Activated CD4-positive, alpha-beta T cell treated with anti-CD3 and anti-CD28 coated beads, Interleukin-2, amount 10 ng/mL, durations not matched to agents 24 days and 14 days (primary cell): ENCODE data around the gene SLC27A4. TPM values are rescaled to one million over a fixed set of nuclear protein-coding genes. Genes with fewer than 3 reads are reported as not detected.

Experiments used
- DNase-seq: peaks from one replicate; pipeline ENCODE4 v3.0.0; 2022
- H3K27ac Mint-ChIP-seq: one replicate; pipeline ENCODE4 v1.8.0; 2022; ENCODE audit warnings: mild to moderate bottlenecking, mixed read lengths
- H3K27me3 Mint-ChIP-seq: one replicate; pipeline ENCODE4 v1.8.0; 2022; ENCODE audit warnings: mixed read lengths
- H3K36me3 Mint-ChIP-seq: one replicate; pipeline ENCODE4 v1.8.0; 2022; ENCODE audit warnings: low read depth, mild to moderate bottlenecking, mixed read lengths
- H3K4me1 Mint-ChIP-seq: one replicate; pipeline ENCODE4 v1.8.0; 2021; ENCODE audit warnings: mixed read lengths
- H3K4me3 Mint-ChIP-seq: one replicate; pipeline ENCODE4 v1.8.0; 2022; ENCODE audit warnings: mild to moderate bottlenecking, moderate library complexity, mixed read lengths
- H3K9me3 Mint-ChIP-seq: one replicate; pipeline ENCODE4 v1.8.0; 2021; ENCODE audit warnings: mixed read lengths
- intact Hi-C: fragments of 100-400 bp; cut with micrococcal nuclease; formaldehyde crosslinking; loops from one replicate; pipeline ENCODE4 v1.15.1; 2023
- total RNA-seq: library from RNA; stranded (reverse); gene quantifications from 2 replicates; pipeline ENCODE4 v1.2.3, GENCODE V29; 2022

Gene SLC27A4
- total RNA-seq, 1 donor from 2014 or later = 37.0 TPM

DNA sequence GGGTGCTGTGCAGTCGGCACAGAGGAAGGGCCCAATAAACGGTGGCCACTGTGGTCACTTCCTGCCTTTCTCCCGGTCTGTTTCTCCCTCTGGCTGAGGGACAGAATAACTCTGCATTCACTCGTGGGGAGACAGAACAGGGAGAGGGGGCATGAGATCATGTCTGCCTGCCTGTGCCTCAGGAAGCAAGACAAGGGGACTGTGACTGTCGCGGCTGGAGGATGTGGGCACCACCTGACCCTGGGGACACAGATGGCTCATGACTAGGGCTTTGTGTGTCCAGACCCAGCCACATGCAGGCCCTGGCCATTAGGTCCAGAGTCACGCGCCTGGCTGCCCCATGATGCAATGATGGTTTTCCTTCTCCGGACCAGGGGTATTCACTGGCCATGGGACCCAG is 23.9 kb upstream of the SLC27A4 start:
- Mint-ChIP-seq H3K27ac (no peak overlapping the region), H3K27me3 (no peaks in the 10 kb centered on the region), H3K36me3 (peaks cover 14% of the 10 kb centered on the region), H3K4me1 (no peaks in the 10 kb centered on the region), H3K4me3 (no peak overlapping the region), H3K9me3 (no peaks in the 10 kb centered on the region)
- intact Hi-C loops = no loop called here
- no peak for DNase-seq

DNA sequence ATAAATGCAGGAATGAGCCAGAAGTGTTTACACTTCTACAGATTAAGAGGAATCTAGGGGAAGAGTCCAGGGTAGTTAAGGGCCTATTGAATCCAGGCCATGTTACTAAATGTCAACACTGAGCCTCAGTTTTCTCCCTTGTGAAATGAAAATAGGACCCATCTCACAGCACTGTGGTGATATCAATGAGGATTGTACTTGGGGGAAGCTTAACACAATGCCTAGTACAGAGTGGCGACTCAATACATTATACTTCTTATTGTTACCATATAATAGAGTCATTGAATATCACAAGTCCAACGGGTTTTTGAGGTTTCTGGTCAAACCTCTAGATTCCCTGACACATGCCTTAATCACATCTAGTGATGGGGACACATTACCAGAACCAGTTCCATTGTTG is 22.7 kb upstream of the SLC27A4 start:
- H3K27me3 Mint-ChIP-seq = no peaks in the 10 kb centered on the region
- no peak overlapping the region for H3K27ac Mint-ChIP-seq
- DNase-seq = no peak
- H3K4me3 Mint-ChIP-seq = no peak overlapping the region
- intact Hi-C loops = no loop called here
- H3K4me1 Mint-ChIP-seq = no peaks in the 10 kb centered on the region
- no peaks in the 10 kb centered on the region for H3K9me3 Mint-ChIP-seq
- peaks cover 14% of the 10 kb centered on the region for H3K36me3 Mint-ChIP-seq

DNA sequence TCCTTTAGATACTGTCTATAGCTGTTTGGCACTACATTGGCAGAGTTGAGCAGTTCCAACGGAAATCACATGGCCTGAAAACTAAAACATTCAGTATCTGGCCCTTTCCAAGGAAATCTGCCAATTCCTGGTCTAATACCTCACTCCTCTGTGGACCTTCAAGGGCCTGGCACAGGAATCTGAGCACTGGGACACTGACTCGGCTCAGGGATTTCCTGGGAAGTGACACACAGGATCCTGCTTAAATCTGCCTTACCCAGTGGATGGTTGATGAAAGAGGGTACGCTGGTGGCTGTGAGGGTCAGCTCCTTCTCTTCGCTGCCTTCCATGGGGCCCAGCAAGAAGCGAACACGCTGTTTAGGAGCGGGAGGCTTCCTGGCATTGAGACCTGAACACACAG is 19.0 kb upstream of the SLC27A4 start:
- no peak for DNase-seq
- peaks cover 9% of the 10 kb centered on the region for H3K4me1 Mint-ChIP-seq

DNA sequence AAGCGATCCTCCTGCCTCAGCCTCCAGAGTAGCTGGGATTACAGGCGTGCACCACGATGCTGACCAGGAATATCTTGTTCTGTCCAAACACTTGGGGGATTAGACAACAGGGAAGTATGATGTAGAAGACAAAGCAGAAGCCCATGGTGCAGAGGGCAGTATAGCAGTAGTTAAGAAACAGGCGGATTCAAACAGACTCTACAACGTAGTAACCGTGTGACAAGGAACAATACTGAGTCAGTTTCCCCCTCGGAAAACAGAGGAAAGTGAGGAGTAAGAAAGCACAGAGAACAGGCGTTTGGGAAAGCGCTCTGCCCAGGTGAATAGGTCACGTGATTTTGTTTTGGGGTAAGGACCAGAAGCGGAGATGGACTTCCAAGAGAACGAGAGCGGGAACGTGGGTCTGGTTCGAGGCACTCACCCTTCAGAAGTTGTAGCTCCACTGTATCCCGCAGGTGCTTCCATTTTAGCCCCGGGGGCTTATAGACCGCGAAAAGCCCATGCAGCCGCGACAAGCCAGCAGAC is 18.4 kb upstream of the SLC27A4 start:
- Mint-ChIP-seq H3K27ac (peak overlapping the region; percentile 97), H3K27me3 (no peaks in the 10 kb centered on the region), H3K4me1 (peaks cover 9% of the 10 kb centered on the region), H3K36me3 (peaks cover 16% of the 10 kb centered on the region), H3K4me3 (peak overlapping the region; percentile 91), H3K9me3 (no peaks in the 10 kb centered on the region)
- DNase-seq = no peak
- intact Hi-C loops = loop anchor here (1.0 to 2.0 kb wide), 6 partner anchors 19 to 561 kb away; partner anchors contain the start of genes BBLN, GLE1, LRRC8A and URM1

More for the DNA sequence above, 19.0 kb upstream of the SLC27A4 start:
- intact Hi-C loops = no loop called here
- peaks cover 16% of the 10 kb centered on the region for H3K36me3 Mint-ChIP-seq
- H3K9me3 Mint-ChIP-seq = no peaks in the 10 kb centered on the region
- peak overlapping the region; percentile 91 for H3K4me3 Mint-ChIP-seq
- no peaks in the 10 kb centered on the region for H3K27me3 Mint-ChIP-seq
- no peak overlapping the region for H3K27ac Mint-ChIP-seq

DNA sequence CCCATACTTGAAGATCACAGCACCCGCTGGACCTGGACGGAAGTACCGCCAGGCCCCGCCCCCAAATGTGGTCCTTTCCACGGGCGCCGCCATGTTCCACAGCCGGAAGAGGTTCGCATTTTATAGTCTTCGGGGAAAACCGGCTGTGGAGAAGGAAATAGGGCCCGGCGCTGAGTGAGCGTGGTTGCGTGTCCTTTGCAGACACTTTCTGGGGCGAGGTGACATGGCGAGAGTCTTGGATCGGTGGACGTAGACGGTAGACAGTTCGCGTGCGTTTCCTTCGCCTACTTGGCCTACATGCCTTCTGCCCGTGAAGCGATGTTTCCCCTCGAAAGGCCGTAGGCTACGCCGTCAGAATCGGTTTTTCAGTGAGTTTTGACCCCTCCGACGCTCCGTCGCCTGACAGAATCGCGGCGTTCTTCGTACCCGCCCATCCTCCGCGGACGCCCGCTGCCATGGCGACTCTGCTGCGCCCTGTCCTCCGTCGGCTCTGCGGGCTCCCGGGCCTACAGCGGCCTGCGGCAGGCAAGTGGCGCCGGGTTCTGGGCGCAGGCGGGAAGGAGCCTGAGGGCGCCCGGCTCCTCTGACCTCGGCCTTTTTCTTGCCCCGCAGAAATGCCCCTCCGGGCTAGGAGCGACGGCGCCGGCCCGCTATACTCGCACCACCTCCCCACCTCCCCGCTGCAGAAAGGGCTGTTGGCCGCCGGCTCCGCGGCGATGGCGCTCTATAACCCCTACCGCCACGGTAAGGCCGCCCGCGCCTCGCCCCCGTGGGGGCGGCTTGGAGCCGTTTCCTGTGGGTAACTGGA is 17.7 kb upstream of the SLC27A4 start, which contains the start of the genes COQ4 and TRUB2:
TSS of gene COQ4 (plus strand) at position 436 of the 808 bp plus-strand sequence. CDS start at position 456, 20 bp downstream.
TSS of gene TRUB2 (minus strand) at position 44 of the 808 bp plus-strand sequence. CDS start at position 5, 39 bp downstream.
- H3K9me3 Mint-ChIP-seq = no peaks in the 10 kb centered on the region
- intact Hi-C loops = loop anchor here (1.0 to 2.0 kb wide), 7 partner anchors 19 to 560 kb away; partner anchors contain the start of genes BBLN, GLE1, GOLGA2 and LRRC8A
- H3K36me3 Mint-ChIP-seq = peaks cover 13% of the 10 kb centered on the region
- DNase-seq = peak; percentile 98
- H3K4me3 Mint-ChIP-seq = peak within 1 kb of the TSS; percentile 91
- peaks cover 9% of the 10 kb centered on the region for H3K4me1 Mint-ChIP-seq
- H3K27ac Mint-ChIP-seq = peak within 1 kb of the TSS; percentile 97
- H3K27me3 Mint-ChIP-seq = no peaks in the 10 kb centered on the region

DNA sequence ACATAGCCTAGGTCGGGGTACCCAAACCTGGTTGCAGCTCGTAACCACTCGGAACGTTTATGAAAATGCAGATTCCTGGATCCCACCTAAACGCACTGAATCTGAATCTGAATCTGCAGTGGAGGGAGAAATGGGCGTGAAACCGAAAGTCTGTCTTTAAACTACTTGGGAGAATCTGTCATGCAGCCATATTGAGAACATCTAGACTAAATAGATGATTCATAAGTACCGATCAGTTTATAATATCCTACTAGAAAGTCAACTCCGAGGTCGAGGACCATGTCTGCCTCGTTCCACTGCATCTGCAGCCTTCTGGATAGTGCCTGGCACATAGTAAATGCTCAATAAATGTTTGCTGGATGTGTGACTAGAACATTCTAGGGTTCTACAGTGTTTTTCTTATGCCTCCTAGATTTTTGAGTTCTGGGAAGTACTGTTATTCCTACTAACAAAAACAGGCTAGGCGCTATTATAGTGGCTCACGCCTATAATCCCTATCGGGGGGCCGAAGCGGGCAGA is 17.1 kb upstream of the SLC27A4 start:
- Mint-ChIP-seq H3K36me3 (peaks cover 16% of the 10 kb centered on the region), H3K27ac (peak overlapping the region; percentile 97), H3K4me1 (peaks cover 9% of the 10 kb centered on the region), H3K4me3 (peak overlapping the region; percentile 91), H3K27me3 (no peaks in the 10 kb centered on the region), H3K9me3 (no peaks in the 10 kb centered on the region)
- intact Hi-C loops = loop anchor here (1.0 to 2.0 kb wide), 3 partner anchors 47 to 560 kb away; partner anchors contain the start of genes BBLN, GOLGA2, LRRC8A and SWI5
- DNase-seq = no peak

DNA sequence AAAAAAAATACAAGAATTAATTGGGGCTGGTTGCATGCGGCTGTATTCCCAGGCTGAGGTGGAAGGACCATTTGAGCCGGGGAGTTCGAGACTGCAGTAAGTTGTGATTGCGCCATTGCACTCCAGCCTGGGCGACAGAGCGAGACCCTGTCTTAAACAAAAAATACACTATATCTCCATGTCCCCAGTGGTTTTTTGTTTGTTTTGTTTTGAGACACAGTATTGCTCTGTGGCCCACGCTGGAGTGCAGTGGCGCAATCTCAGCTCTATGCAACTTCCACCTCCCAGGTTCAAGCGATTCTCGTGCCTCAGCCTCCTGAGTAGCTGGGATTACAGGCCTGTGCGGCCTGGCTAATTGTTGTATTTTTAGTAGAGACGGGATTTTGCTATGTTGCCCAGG is 16.5 kb upstream of the SLC27A4 start:
- H3K27me3 Mint-ChIP-seq = no peaks in the 10 kb centered on the region
- peak overlapping the region; percentile 91 for H3K4me3 Mint-ChIP-seq
- H3K4me1 Mint-ChIP-seq = peaks cover 9% of the 10 kb centered on the region
- no peaks in the 10 kb centered on the region for H3K9me3 Mint-ChIP-seq
- peaks cover 18% of the 10 kb centered on the region for H3K36me3 Mint-ChIP-seq
- intact Hi-C loops = loop anchor here (1.0 to 2.0 kb wide), 3 partner anchors 47 to 559 kb away; partner anchors contain the start of genes BBLN, GOLGA2, LRRC8A and SWI5
- H3K27ac Mint-ChIP-seq = peak overlapping the region; percentile 97
- no peak for DNase-seq

DNA sequence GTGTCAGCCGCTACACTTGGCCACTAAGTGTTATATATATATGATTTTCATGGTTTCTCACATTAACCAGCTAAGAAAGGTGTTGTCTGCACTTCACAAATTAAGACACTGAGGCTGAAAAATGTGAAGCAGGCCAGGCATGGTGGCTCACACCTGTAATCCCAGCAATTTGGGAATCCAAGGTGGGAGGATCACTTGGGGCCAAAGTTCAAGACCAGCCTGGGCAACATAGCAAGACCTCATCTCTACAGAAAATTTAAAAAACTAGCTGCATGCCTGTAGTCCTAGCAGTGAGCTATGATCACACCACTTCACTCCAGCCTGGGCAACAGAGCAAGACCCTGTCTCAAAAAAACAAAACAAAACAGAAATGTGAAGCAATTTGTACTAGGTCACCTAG is 15.9 kb upstream of the SLC27A4 start:
- Mint-ChIP-seq H3K36me3 (peaks cover 18% of the 10 kb centered on the region), H3K4me1 (peaks cover 9% of the 10 kb centered on the region), H3K27me3 (no peaks in the 10 kb centered on the region), H3K27ac (no peak overlapping the region), H3K4me3 (peak overlapping the region; percentile 91), H3K9me3 (no peaks in the 10 kb centered on the region)
- intact Hi-C loops = no loop called here
- DNase-seq = no peak

DNA sequence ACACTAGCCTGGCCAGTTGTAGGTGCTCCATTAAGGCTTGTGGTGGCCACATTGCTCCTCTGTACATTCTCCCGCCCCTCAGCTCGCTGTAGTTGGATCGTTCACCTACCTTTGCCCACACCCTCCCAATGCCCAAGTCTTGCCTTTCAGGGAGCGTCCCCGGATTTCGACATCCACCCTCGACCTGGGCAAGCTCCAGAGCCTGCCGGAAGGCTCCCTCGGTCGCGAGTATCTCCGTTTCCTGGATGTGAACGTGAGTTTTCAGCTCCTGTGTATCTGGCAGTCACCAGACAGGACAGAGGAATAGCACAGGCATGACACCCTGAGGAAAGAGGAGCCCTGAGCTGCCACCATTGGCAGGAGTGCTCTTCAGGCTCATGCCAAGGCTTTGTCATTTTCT is 14.7 kb upstream of the SLC27A4 start:
- Mint-ChIP-seq H3K4me3 (no peak overlapping the region), H3K27ac (no peak overlapping the region), H3K36me3 (peaks cover 18% of the 10 kb centered on the region), H3K4me1 (peaks cover 9% of the 10 kb centered on the region), H3K27me3 (no peaks in the 10 kb centered on the region), H3K9me3 (no peaks in the 10 kb centered on the region)
- DNase-seq = no peak
- intact Hi-C loops = no loop called here

DNA sequence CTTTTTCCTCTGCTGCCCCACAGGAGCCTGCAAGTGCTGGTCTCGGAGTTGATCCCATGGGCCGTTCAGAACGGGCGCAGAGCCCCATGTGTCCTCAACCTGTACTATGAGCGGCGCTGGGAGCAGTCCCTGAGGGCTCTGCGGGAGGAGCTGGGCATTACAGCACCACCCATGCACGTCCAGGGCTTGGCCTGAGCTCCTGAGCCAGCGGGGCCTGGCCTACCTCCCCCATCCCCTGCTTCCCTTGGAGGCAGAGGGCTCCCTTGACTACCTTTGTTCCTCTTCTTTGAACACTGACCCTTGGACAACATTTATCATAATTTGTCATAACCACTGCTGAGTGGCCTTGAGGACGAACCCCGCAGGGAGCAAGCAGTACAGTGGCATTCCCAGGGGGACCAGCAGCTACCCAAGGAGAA is 6.9 kb upstream of the SLC27A4 start:
- Mint-ChIP-seq H3K4me1 (no peaks in the 10 kb centered on the region), H3K4me3 (no peak overlapping the region), H3K27me3 (no peaks in the 10 kb centered on the region), H3K27ac (no peak overlapping the region), H3K9me3 (no peaks in the 10 kb centered on the region), H3K36me3 (peaks cover 6% of the 10 kb centered on the region)
- intact Hi-C loops = no loop called here
- no peak for DNase-seq

DNA sequence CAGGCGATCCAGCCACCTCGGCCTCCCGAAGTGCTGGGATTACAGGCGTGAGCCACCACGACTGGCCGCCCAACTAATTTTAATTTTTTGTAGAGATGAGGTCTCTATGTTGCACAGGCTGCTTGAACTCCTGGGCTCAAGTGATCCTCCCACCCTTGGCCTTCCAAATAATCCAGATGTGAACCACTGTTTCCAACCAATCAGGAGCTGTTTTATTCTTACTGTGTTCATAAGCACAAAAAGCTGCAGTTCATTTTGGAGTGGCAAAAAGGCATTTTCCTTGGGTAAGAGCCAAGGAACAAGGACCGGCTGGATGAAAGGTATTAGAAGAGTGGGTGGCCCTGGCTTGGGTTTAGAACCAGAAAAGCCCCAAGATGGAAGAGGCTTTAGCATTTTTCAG is 5.2 kb upstream of the SLC27A4 start:
- no peaks in the 10 kb centered on the region for H3K9me3 Mint-ChIP-seq
- H3K36me3 Mint-ChIP-seq = peaks cover 4% of the 10 kb centered on the region
- intact Hi-C loops = no loop called here
- H3K4me3 Mint-ChIP-seq = no peak overlapping the region
- no peaks in the 10 kb centered on the region for H3K27me3 Mint-ChIP-seq
- no peak for DNase-seq
- no peak overlapping the region for H3K27ac Mint-ChIP-seq
- H3K4me1 Mint-ChIP-seq = peaks cover 1% of the 10 kb centered on the region

DNA sequence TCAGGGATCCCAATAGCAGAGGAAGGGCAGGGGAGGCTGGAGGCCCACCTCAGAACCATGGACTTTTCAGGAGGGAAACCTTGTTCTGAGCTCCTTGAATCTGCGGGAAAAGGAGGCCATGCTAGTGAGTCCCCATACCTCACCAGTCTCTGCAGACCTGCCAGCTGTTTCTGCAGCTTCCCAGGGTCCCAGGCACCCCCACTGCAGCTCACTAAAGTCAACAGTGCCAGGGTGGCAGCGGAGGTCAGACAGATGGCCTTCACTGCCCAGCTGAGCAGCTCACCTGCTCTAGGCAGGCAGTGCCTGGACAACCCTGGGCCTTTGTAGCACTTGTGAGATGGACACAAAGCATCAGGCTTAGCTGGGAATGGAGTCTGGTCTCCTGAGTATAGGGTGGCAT is 4.4 kb upstream of the SLC27A4 start:
- Mint-ChIP-seq H3K9me3 (no peaks in the 10 kb centered on the region), H3K4me3 (no peak overlapping the region), H3K36me3 (peaks cover 4% of the 10 kb centered on the region), H3K4me1 (peaks cover 1% of the 10 kb centered on the region), H3K27ac (no peak overlapping the region), H3K27me3 (no peaks in the 10 kb centered on the region)
- DNase-seq = no peak
- intact Hi-C loops = no loop called here

DNA sequence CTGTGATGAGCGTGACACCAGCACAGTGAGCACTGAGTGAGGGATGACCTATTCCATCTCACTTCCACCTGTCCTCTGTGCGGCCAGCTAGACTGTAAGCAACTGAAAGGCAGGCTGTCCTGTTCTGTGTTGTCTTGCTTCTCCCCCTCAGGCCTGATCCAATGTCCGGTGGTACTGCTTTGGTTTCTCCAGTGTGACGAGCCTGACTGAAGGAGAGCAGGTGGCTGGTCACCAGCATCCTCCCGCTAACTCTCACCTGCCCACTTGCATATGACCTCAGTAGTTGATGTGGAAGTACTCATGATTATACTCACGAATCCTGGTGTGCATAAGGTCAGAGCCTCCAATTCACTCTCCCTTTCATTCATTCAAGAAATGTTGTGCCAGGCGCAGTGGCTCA is 2.4 kb upstream of the SLC27A4 start:
- Mint-ChIP-seq H3K9me3 (no peaks in the 10 kb centered on the region), H3K27me3 (no peaks in the 10 kb centered on the region), H3K36me3 (peaks cover 5% of the 10 kb centered on the region), H3K27ac (no peak overlapping the region), H3K4me1 (peaks cover 6% of the 10 kb centered on the region), H3K4me3 (no peak overlapping the region)
- DNase-seq = no peak
- intact Hi-C loops = no loop called here
